ENCODE results near the gene DNM3. TPM values are rescaled to one million over a fixed set of nuclear protein-coding genes. Genes with fewer than 3 reads are reported as not detected.

Gene DNM3
- total RNA-seq, 1 experiment from 2014 or later, result 2.7 TPM

DNA sequence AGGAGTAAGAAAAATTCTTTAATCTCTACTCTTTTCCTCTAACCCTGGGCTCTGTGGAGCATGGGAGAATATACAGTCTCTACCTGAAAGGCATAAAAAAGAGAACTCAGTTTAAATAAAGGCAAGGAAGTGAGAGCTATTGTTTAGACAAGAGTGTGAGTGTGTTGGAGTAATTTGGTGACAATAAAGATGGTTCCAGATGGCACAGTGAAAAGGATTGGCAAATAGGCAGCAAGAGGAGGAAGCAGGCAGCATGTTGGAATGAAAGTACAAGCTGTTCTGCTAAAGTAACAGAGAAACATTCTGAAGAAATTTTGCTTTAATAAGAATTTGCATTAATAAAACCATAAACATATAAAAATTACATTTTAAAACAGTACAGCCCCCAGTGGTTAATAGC lies 163.4 kb downstream of the DNM3 start:
- Mint-ChIP-seq H3K27ac (no peak overlapping the region), H3K27me3 (ENCODE audit: low read depth) (no peaks in the 10 kb centered on the region), H3K36me3 (ENCODE audit: insufficient read depth in 1 of 3, low read depth in 3 of 3) (no peaks in the 10 kb centered on the region), H3K4me1 (no peaks in the 10 kb centered on the region), H3K9me3 (peaks cover 0 to under 1% of the 10 kb centered on the region in 2 experiments; a peak in 3 of 5 replicates), H3K4me3 (no peak overlapping the region)
- Histone ChIP-seq H2BK15ac (ENCODE audit: low read depth, low read length) (no peak overlapping the region), H4K5ac (ENCODE audit: insufficient read length, low read depth, low read length) (no peak overlapping the region), H3K79me2 (ENCODE audit: insufficient read depth, low read length) (no peaks in the 10 kb centered on the region), H3K14ac (ENCODE audit: insufficient read depth, low read length) (no peak overlapping the region), H2AFZ (ENCODE audit: low read length) (no peak overlapping the region), H3K9ac (ENCODE audit: extremely low read depth, insufficient read length, low read length) (no peak overlapping the region), H3K23me2 (ENCODE audit: insufficient read length, low read depth, low read length, poor library complexity, severe bottlenecking) (no peaks in the 10 kb centered on the region), H3K27ac (ENCODE audit: insufficient read length, low read depth, low read length) (no peak overlapping the region), H3K56ac (ENCODE audit: insufficient read length, low read depth, low read length) (no peak overlapping the region), H2AK5ac (ENCODE audit: insufficient read length, low read length) (no peak overlapping the region), H2BK20ac (ENCODE audit: low read depth, low read length, poor library complexity, severe bottlenecking) (no peak overlapping the region), H3K27me3 (ENCODE audit: insufficient read depth, low read length) (no peaks in the 10 kb centered on the region), H3K4ac (ENCODE audit: low read depth, low read length) (no peak overlapping the region), H3K9me3 (ENCODE audit: control insufficient read depth, low read depth, low read length) (no peaks in the 10 kb centered on the region), H2BK12ac (ENCODE audit: insufficient read length, low read depth, low read length) (no peak overlapping the region), H3K4me1 (ENCODE audit: insufficient read depth, low read length) (no peaks in the 10 kb centered on the region), H4K8ac (replicated peaks; ENCODE audit: insufficient read length, low read depth, low read length) (no peak overlapping the region), H3K18ac (ENCODE audit: insufficient read length, low read depth, low read length) (no peak overlapping the region), H3K4me2 (ENCODE audit: insufficient read depth, insufficient read length, low read length) (no peak overlapping the region), H3K23ac (ENCODE audit: insufficient read length, low read depth, low read length) (no peak overlapping the region), H4K91ac (ENCODE audit: insufficient read length, low read depth, low read length) (no peak overlapping the region), H3T11ph (ENCODE audit: low read length) (no peak overlapping the region), H2BK5ac (ENCODE audit: insufficient read length, low read length) (no peak overlapping the region), H4K20me1 (ENCODE audit: control insufficient read depth, insufficient read depth, insufficient read length) (no peaks in the 10 kb centered on the region), H3K79me1 (ENCODE audit: insufficient read depth, low read depth, low read length, poor library complexity, severe bottlenecking) (no peaks in the 10 kb centered on the region), H2BK120ac (ENCODE audit: low read depth, low read length, poor library complexity, severe bottlenecking) (no peak overlapping the region)
- DNase-seq, result no peak
- TF ChIP-seq, protein P1, sequence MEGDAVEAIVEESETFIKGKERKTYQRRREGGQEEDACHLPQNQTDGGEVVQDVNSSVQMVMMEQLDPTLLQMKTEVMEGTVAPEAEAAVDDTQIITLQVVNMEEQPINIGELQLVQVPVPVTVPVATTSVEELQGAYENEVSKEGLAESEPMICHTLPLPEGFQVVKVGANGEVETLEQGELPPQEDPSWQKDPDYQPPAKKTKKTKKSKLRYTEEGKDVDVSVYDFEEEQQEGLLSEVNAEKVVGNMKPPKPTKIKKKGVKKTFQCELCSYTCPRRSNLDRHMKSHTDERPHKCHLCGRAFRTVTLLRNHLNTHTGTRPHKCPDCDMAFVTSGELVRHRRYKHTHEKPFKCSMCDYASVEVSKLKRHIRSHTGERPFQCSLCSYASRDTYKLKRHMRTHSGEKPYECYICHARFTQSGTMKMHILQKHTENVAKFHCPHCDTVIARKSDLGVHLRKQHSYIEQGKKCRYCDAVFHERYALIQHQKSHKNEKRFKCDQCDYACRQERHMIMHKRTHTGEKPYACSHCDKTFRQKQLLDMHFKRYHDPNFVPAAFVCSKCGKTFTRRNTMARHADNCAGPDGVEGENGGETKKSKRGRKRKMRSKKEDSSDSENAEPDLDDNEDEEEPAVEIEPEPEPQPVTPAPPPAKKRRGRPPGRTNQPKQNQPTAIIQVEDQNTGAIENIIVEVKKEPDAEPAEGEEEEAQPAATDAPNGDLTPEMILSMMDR (conservative IDR thresholded peaks at IDR 0.05), result no peak
